Cerebellar nuclear complex (tissue), 1 donor: ENCODE data around the gene NR4A3.
A peak's percentile ranks its signal among the peaks of the same experiment; 100 is the strongest.
"Not testable (repeated sequence)": the region's sequence is repeated elsewhere in the genome, so short reads cannot be mapped to it uniquely, and the experiment has no call there.

ENCODE experiments used
- DNase-seq, 2 experiments: peaks; one replicate each; lab custom pipeline; 2025; lab: John Stamatoyannopoulos, UW

The NR4A3 gene

GRCh38 chr9:99821396-99822108 is at the start of gene NR4A3:
Gene NR4A3, plus strand, starts transcription at chr9:99821885. Its CDS starts 6,158 bp downstream, at chr9:99828043.
- peak; percentile 75 to 80 for DNase-seq

- DNase-seq: no peak
Measured at GRCh38 chr9:99773468-99774138, 48.1 kb upstream of the NR4A3 start.

- no peak for DNase-seq
Measured at GRCh38 chr9:99778308-99778707, 43.4 kb upstream of the NR4A3 start.

GRCh38 chr9:99778836-99779235 is 42.8 kb upstream of the NR4A3 start:
- DNase-seq: no peak

GRCh38 chr9:99779277-99779676 is 42.4 kb upstream of the NR4A3 start:
- DNase-seq: no peak

GRCh38 chr9:99782349-99782748 is 39.3 kb upstream of the NR4A3 start:
- DNase-seq: not testable (repeated sequence)

- DNase-seq: no peak
Measured at GRCh38 chr9:99782962-99783718, 38.5 kb upstream of the NR4A3 start.

GRCh38 chr9:99783799-99784198 is 37.9 kb upstream of the NR4A3 start:
- no peak for DNase-seq

- DNase-seq: no peak
Measured at GRCh38 chr9:99785010-99785590, 36.6 kb upstream of the NR4A3 start.

GRCh38 chr9:99787556-99787955 is 34.1 kb upstream of the NR4A3 start:
- no peak for DNase-seq

GRCh38 chr9:99793528-99793927 is 28.2 kb upstream of the NR4A3 start:
- DNase-seq: no peak

- DNase-seq: no peak
Measured at GRCh38 chr9:99796231-99796630, 25.5 kb upstream of the NR4A3 start.

- no peak for DNase-seq
Measured at GRCh38 chr9:99801775-99802174, 19.9 kb upstream of the NR4A3 start.

GRCh38 chr9:99803694-99804093 is 18.0 kb upstream of the NR4A3 start:
- no peak for DNase-seq

- DNase-seq: no peak
Measured at GRCh38 chr9:99807276-99807852, 14.3 kb upstream of the NR4A3 start.

- no peak for DNase-seq
Measured at GRCh38 chr9:99807956-99808355, 13.7 kb upstream of the NR4A3 start.

GRCh38 chr9:99808454-99808853 is 13.2 kb upstream of the NR4A3 start:
- DNase-seq: no peak

GRCh38 chr9:99809586-99810319 is 11.9 kb upstream of the NR4A3 start:
- no peak for DNase-seq

GRCh38 chr9:99811172-99811571 is 10.5 kb upstream of the NR4A3 start:
- DNase-seq: no peak

- no peak for DNase-seq
Measured at GRCh38 chr9:99811598-99812383, 9.9 kb upstream of the NR4A3 start.

- DNase-seq: no peak
Measured at GRCh38 chr9:99813739-99814138, 7.9 kb upstream of the NR4A3 start.
